Measurements from ENCODE around the gene TMEM167B. TPM values are rescaled to one million over a fixed set of nuclear protein-coding genes. Genes with fewer than 3 reads are reported as not detected.
"Not testable (repeated sequence)": the region's sequence is repeated elsewhere in the genome, so short reads cannot be mapped to it uniquely, and the experiment has no call there.

Gene TMEM167B
- total RNA-seq, 1 donor from 2014 or later: 16.9 TPM

- no peak for DNase-seq (ENCODE audit: extremely low read depth, low read depth, low spot score)
Measured at GRCh38 chr1:109112652-109113285, 22.2 kb downstream of the TMEM167B start.

GRCh38 chr1:109113590-109114341, 23.2 kb downstream of the TMEM167B start, which contains the start of gene ELAPOR1:
Gene ELAPOR1, plus strand, starts transcription at chr1:109114115. Its CDS starts 69 bp downstream, at chr1:109114184.
- no peak for DNase-seq (ENCODE audit: extremely low read depth, low read depth, low spot score)

GRCh38 chr1:109114342-109114674, 23.7 kb downstream of the TMEM167B start:
- no peak for DNase-seq (ENCODE audit: extremely low read depth, low read depth, low spot score)

- DNase-seq (ENCODE audit: extremely low read depth, low read depth, low spot score): no peak
Measured at GRCh38 chr1:109115685-109116084, 25.1 kb downstream of the TMEM167B start.

- no peak for DNase-seq (ENCODE audit: extremely low read depth, low read depth, low spot score)
Measured at GRCh38 chr1:109116286-109116685, 25.7 kb downstream of the TMEM167B start.

- DNase-seq (ENCODE audit: extremely low read depth, low read depth, low spot score): no peak
Measured at GRCh38 chr1:109118089-109118488, 27.5 kb downstream of the TMEM167B start.

- DNase-seq (ENCODE audit: extremely low read depth, low read depth, low spot score): no peak
Measured at GRCh38 chr1:109120356-109120755, 29.8 kb downstream of the TMEM167B start.

GRCh38 chr1:109131059-109131458, 40.5 kb downstream of the TMEM167B start:
- DNase-seq (ENCODE audit: extremely low read depth, low read depth, low spot score): no peak

- DNase-seq (ENCODE audit: extremely low read depth, low read depth, low spot score): no peak
Measured at GRCh38 chr1:109131800-109132199, 41.2 kb downstream of the TMEM167B start.

- no peak for DNase-seq (ENCODE audit: extremely low read depth, low read depth, low spot score)
Measured at GRCh38 chr1:109133002-109133706, 42.6 kb downstream of the TMEM167B start.

GRCh38 chr1:109133815-109134214, 43.3 kb downstream of the TMEM167B start:
- DNase-seq (ENCODE audit: extremely low read depth, low read depth, low spot score): no peak

GRCh38 chr1:109134423-109134822, 43.9 kb downstream of the TMEM167B start:
- no peak for DNase-seq (ENCODE audit: extremely low read depth, low read depth, low spot score)

- DNase-seq (ENCODE audit: extremely low read depth, low read depth, low spot score): no peak
Measured at GRCh38 chr1:109135940-109136339, 45.4 kb downstream of the TMEM167B start.

GRCh38 chr1:109136766-109137165, 46.2 kb downstream of the TMEM167B start:
- no peak for DNase-seq (ENCODE audit: extremely low read depth, low read depth, low spot score)

GRCh38 chr1:109137958-109138357, 47.4 kb downstream of the TMEM167B start:
- DNase-seq (ENCODE audit: extremely low read depth, low read depth, low spot score): no peak

- DNase-seq (ENCODE audit: extremely low read depth, low read depth, low spot score): no peak
Measured at GRCh38 chr1:109138358-109138757, 47.8 kb downstream of the TMEM167B start.

GRCh38 chr1:109140392-109140791, 49.8 kb downstream of the TMEM167B start:
- no peak for DNase-seq (ENCODE audit: extremely low read depth, low read depth, low spot score)

GRCh38 chr1:109142260-109142659, 51.7 kb downstream of the TMEM167B start:
- no peak for DNase-seq (ENCODE audit: extremely low read depth, low read depth, low spot score)

- DNase-seq (ENCODE audit: extremely low read depth, low read depth, low spot score): not testable (repeated sequence)
Measured at GRCh38 chr1:109142725-109143124, 52.2 kb downstream of the TMEM167B start.
